Spleen (tissue), 11 donors: ENCODE results near the gene POGLUT3. TPM values are rescaled to one million over a fixed set of nuclear protein-coding genes. Genes with fewer than 3 reads are reported as not detected.

ENCODE experiments used
- DNase-seq: peaks from one replicate; pipeline ENCODE4 v3.0.0-alpha.2; 2020
- H3K27ac ChIP-seq, 8 donors: fragments of 200-600 bp; sonication (generic) in 7 of 8; 1 replicate in 4 of 8; 2 replicates in 4 of 8; pipeline versions ENCODE4 v1.5.0 to v1.8.0; 2016 to 2021; ENCODE audit warnings: inconsistent platforms in 4 of 8, mild to moderate bottlenecking in 4 of 8, moderate library complexity in 1 of 8
- H3K27me3 ChIP-seq, 7 donors: fragments of 200-600 bp; sonication (generic) in 6 of 7; replicated peaks in 1 of 7; 1 replicate in 4 of 7; 2 replicates in 3 of 7; pipeline versions ENCODE4 v1.5.0 to v1.8.0; 2016 to 2021; ENCODE audit warnings: inconsistent platforms in 3 of 7, mild to moderate bottlenecking in 1 of 7
- H3K36me3 ChIP-seq, 6 donors: fragments of 200-600 bp; sonication (generic) in 5 of 6; 1 replicate in 4 of 6; 2 replicates in 2 of 6; pipeline versions ENCODE4 v1.5.0 to v1.8.0; 2016 to 2021; ENCODE audit warnings: inconsistent platforms in 2 of 6
- H3K4me1 ChIP-seq, 6 donors: fragments of 200-600 bp; sonication (generic) in 5 of 6; 1 replicate in 3 of 6; 2 replicates in 3 of 6; pipeline versions ENCODE4 v1.5.0 to v1.8.0; 2016 to 2021; ENCODE audit warnings: inconsistent platforms in 3 of 6
- H3K4me3 ChIP-seq, 8 donors: fragments of 200-600 bp; sonication (generic) in 7 of 8; 1 replicate in 4 of 8; 2 replicates in 4 of 8; pipeline versions ENCODE4 v1.5.0 to v1.8.0; 2016 to 2021; ENCODE audit warnings: inconsistent platforms in 4 of 8, mild to moderate bottlenecking in 4 of 8, moderate library complexity in 2 of 8
- H3K9me3 ChIP-seq, 8 donors: fragments of 200-600 bp; sonication (generic) in 7 of 8; 1 replicate in 4 of 8; 2 replicates in 4 of 8; pipeline versions ENCODE4 v1.5.0 to v1.8.0; 2016 to 2021; ENCODE audit warnings: inconsistent platforms in 4 of 8
- CTCF ChIP-seq, 11 experiments: fragments of 200-600 bp in 7 of 11; fragments of 450-650 bp in 4 of 11; sonication (generic) in 4 of 11; IDR thresholded peaks in 8 of 11; conservative IDR thresholded peaks in 3 of 11; 1 replicate in 7 of 11; 2 replicates in 4 of 11; pipeline versions ENCODE4 v1.4.0 to v1.8.0; 2016 to 2021; ENCODE audit warnings: antibody characterized with exemption in 11 of 11, inconsistent platforms in 4 of 11, mild to moderate bottlenecking in 1 of 11
- POLR2A ChIP-seq, 3 donors: fragments of 450-650 bp; IDR thresholded peaks; one replicate each; pipeline ENCODE4 v1.5.1; 2017; ENCODE audit warnings: antibody characterized with exemption in 3 of 3, mild to moderate bottlenecking in 1 of 3
- POLR2AphosphoS5 ChIP-seq, 3 donors: sonication (generic); formaldehyde crosslinking; IDR thresholded peaks; one replicate each; pipeline ENCODE4 v1.5.1; 2017; ENCODE audit warnings: antibody characterized with exemption in 3 of 3
- WGBS, 5 donors: extraction: QIAGEN DNeasy Blood & Tissue Kit in 3 of 5; methylation state at CpG; one replicate each; pipeline versions ENCODE4 v1.1.5 to v1.1.7; 2013 to 2018; 5-methylcytosine and 5-hydroxymethylcytosine counted together
- intact Hi-C: fragments of 100-400 bp; cut with DNase I; formaldehyde crosslinking; loops from one replicate; pipeline ENCODE4 v1.15.0; 2023; ENCODE audit warnings: low total_unique reads
- polyA plus RNA-seq, 3 donors: library from polyadenylated mRNA; stranded (reverse); fragments of 200-250 nt; gene quantifications; one replicate each; pipeline ENCODE4 v1.2.1, GENCODE V29; 2013
- total RNA-seq, 7 donors: library from RNA; depleted of rRNA in 3 of 7; stranded (reverse); fragments of >200 nt in 3 of 7; fragmentation: NEBNext Ultra II Directional in 4 of 7; extraction: Animal tissue kit (Norgen Biotek cat#: 25700) in 4 of 7; gene quantifications; one replicate each; pipeline versions ENCODE4 v1.1.0 to v1.2.1, GENCODE V29; 2016 to 2021
- donor health status: healthy with polysubstance abuse.
- donor health status: DM: no; HTN: no; CAD: no; lungs with moderate emphysema.
- donor health status: DM: no; HTN: no; CAD: no.
- donor health status: Bipolar disorder and iron deficiency.
- donor health status: healthy.
- donor health status: DM: no; HTN: no; CAD: no.
- donor health status: DM: yes; HTN: yes; CAD: no.

The POGLUT3 gene
- total and polyA plus RNA-seq, 10 donors = 3.0 to 21.0 (median 15.1) TPM

GRCh38 chr11:108501396-108501795 is 3.2 kb upstream of the POGLUT3 start:
- H3K4me3 ChIP-seq = no peak overlapping the region
- intact Hi-C loops = no loop called here
- H3K9me3 ChIP-seq = no peaks in the 10 kb centered on the region
- peaks cover 4 to 18% (median 9%) of the 10 kb centered on the region in 6 donors for H3K4me1 ChIP-seq
- WGBS, 5 donors = 91 to 97% (median 93%) methylated on average over 5 of the region's 5 CpGs
- TF ChIP-seq CTCF (IDR thresholded peaks at IDR 0.05 in 8 of 11, conservative IDR thresholded peaks at IDR 0.05 in 3 of 11) (no peak), POLR2AphosphoS5 (IDR thresholded peaks at IDR 0.05) (no peak), POLR2A (IDR thresholded peaks at IDR 0.05) (no peak)
- no peaks in the 10 kb centered on the region for H3K27me3 ChIP-seq
- no peak for DNase-seq
- H3K27ac ChIP-seq = no peak overlapping the region
- no peaks in the 10 kb centered on the region for H3K36me3 ChIP-seq

GRCh38 chr11:108500721-108501120 is 2.5 kb upstream of the POGLUT3 start:
- Histone ChIP-seq H3K27ac (no peak overlapping the region), H3K4me3 (no peak overlapping the region), H3K4me1 (peaks cover 4 to 21% (median 9%) of the 10 kb centered on the region in 6 donors), H3K9me3 (no peaks in the 10 kb centered on the region), H3K27me3 (no peaks in the 10 kb centered on the region), H3K36me3 (no peaks in the 10 kb centered on the region)
- intact Hi-C loops = no loop called here
- WGBS, 5 donors = 70 to 86% (median 78%) methylated on average over 2 of the region's 2 CpGs
- TF ChIP-seq POLR2A (IDR thresholded peaks at IDR 0.05) (no peak), POLR2AphosphoS5 (IDR thresholded peaks at IDR 0.05) (no peak), CTCF (IDR thresholded peaks at IDR 0.05 in 8 of 11, conservative IDR thresholded peaks at IDR 0.05 in 3 of 11) (no peak)
- DNase-seq = no peak

- Histone ChIP-seq H3K27ac (no peak overlapping the region), H3K4me3 (no peak overlapping the region), H3K4me1 (peaks cover 4 to 21% (median 9%) of the 10 kb centered on the region in 6 donors), H3K27me3 (no peaks in the 10 kb centered on the region), H3K9me3 (no peaks in the 10 kb centered on the region), H3K36me3 (no peaks in the 10 kb centered on the region)
- TF ChIP-seq POLR2AphosphoS5 (IDR thresholded peaks at IDR 0.05) = no peak
- no peak for TF ChIP-seq POLR2A (IDR thresholded peaks at IDR 0.05)
- no peak for TF ChIP-seq CTCF (IDR thresholded peaks at IDR 0.05 in 8 of 11, conservative IDR thresholded peaks at IDR 0.05 in 3 of 11)
- 92 to 98% (median 92%) methylated on average over 4 of the region's 4 CpGs for WGBS, 5 donors
- intact Hi-C loops = no loop called here
- no peak for DNase-seq
Observed at GRCh38 chr11:108500169-108500568, 2.0 kb upstream of the POGLUT3 start.

- peaks cover 4 to 21% (median 9%) of the 10 kb centered on the region in 6 donors for H3K4me1 ChIP-seq
- no peaks in the 10 kb centered on the region for H3K36me3 ChIP-seq
- no peaks in the 10 kb centered on the region for H3K9me3 ChIP-seq
- DNase-seq = no peak
- H3K27me3 ChIP-seq = no peaks in the 10 kb centered on the region
- intact Hi-C loops = no loop called here
- WGBS, 5 donors = 69 to 77% (median 74%) methylated on average over 29 of the region's 29 CpGs
- H3K27ac ChIP-seq = peak overlapping the region; percentile 89 to 93 (median 91)
- peak overlapping the region; percentile 65 to 93 (median 81) for H3K4me3 ChIP-seq
- TF ChIP-seq POLR2A (IDR thresholded peaks at IDR 0.05) (no peak), CTCF (IDR thresholded peaks at IDR 0.05 in 8 of 11, conservative IDR thresholded peaks at IDR 0.05 in 3 of 11) (no peak), POLR2AphosphoS5 (IDR thresholded peaks at IDR 0.05) (no peak)
Observed at GRCh38 chr11:108498816-108499408, 728 bp upstream of the POGLUT3 start.
